ENCODE results near the gene PALM3.

Gene PALM3

GRCh38 chr19:14103310-14103709 is 41.4 kb upstream of the PALM3 start:
- no peak overlapping the region for H3K4me3 ChIP-seq (ENCODE audit: low read length)
- DNase-seq (ENCODE audit: low read depth), result no peak
- no peak for TF ChIP-seq CTCF (IDR thresholded peaks at IDR 0.05; ENCODE audit: insufficient read depth, low read depth, low read length, missing control alignments)

- H3K4me3 ChIP-seq (ENCODE audit: low read length), result no peak overlapping the region
- no peak for DNase-seq (ENCODE audit: low read depth)
- TF ChIP-seq CTCF (IDR thresholded peaks at IDR 0.05; ENCODE audit: insufficient read depth, low read depth, low read length, missing control alignments), result no peak
Measured at GRCh38 chr19:14102756-14103155, 40.9 kb upstream of the PALM3 start.

GRCh38 chr19:14102102-14102696 is 40.3 kb upstream of the PALM3 start:
- DNase-seq (ENCODE audit: low read depth), result peak; percentile 32
- H3K4me3 ChIP-seq (ENCODE audit: low read length), result no peak overlapping the region
- no peak for TF ChIP-seq CTCF (IDR thresholded peaks at IDR 0.05; ENCODE audit: insufficient read depth, low read depth, low read length, missing control alignments)

GRCh38 chr19:14101003-14101545 is 39.2 kb upstream of the PALM3 start:
- DNase-seq (ENCODE audit: low read depth), result no peak
- H3K4me3 ChIP-seq (ENCODE audit: low read length), result no peak overlapping the region
- no peak for TF ChIP-seq CTCF (IDR thresholded peaks at IDR 0.05; ENCODE audit: insufficient read depth, low read depth, low read length, missing control alignments)

- DNase-seq (ENCODE audit: low read depth), result no peak
- TF ChIP-seq CTCF (IDR thresholded peaks at IDR 0.05; ENCODE audit: insufficient read depth, low read depth, low read length, missing control alignments), result no peak
- H3K4me3 ChIP-seq (ENCODE audit: low read length), result no peak overlapping the region
Measured at GRCh38 chr19:14097532-14098151, 35.8 kb upstream of the PALM3 start.

GRCh38 chr19:14096272-14096992 is 34.6 kb upstream of the PALM3 start:
- no peak for DNase-seq (ENCODE audit: low read depth)
- peak; percentile 10 for TF ChIP-seq CTCF (IDR thresholded peaks at IDR 0.05; ENCODE audit: insufficient read depth, low read depth, low read length, missing control alignments)
- H3K4me3 ChIP-seq (ENCODE audit: low read length), result no peak overlapping the region
